ENCODE measurements around the gene PDE8B.

- no peak for TF ChIP-seq EZH2 (IDR thresholded peaks at IDR 0.05; ENCODE audit: borderline replicate concordance, insufficient read depth, low read depth, low read length, poor library complexity, severe bottlenecking)
- TF ChIP-seq CTCF (IDR thresholded peaks at IDR 0.05), result no peak
Measured at GRCh38 chr5:77181596-77182304, 28.7 kb upstream of the PDE8B start.
